HG03196 (cell line): Measurements from ENCODE around the gene LINGO1.
A peak's percentile ranks its signal among the peaks of the same experiment; 100 is the strongest.

Source experiments
- ATAC-seq: cut with Tn5 transposase; IDR thresholded peaks from one replicate; pipeline ENCODE4 v1.9.1; 2021; ENCODE audit not compliant: unreplicated experiment

Gene LINGO1

GRCh38 chr15:77633134-77633912 is 611 bp upstream of the LINGO1 start:
- ATAC-seq, result peak; percentile 72

GRCh38 chr15:77631745-77632533 is 773 bp downstream of the LINGO1 start:
- no peak for ATAC-seq

GRCh38 chr15:77630956-77631744 is 1.6 kb downstream of the LINGO1 start:
- ATAC-seq, result no peak

GRCh38 chr15:77630056-77630455 is 2.7 kb downstream of the LINGO1 start:
- ATAC-seq, result no peak

- no peak for ATAC-seq
Measured at GRCh38 chr15:77629070-77630030, 3.4 kb downstream of the LINGO1 start.

- ATAC-seq, result no peak
Measured at GRCh38 chr15:77628010-77628409, 4.7 kb downstream of the LINGO1 start.

GRCh38 chr15:77627581-77627980 is 5.1 kb downstream of the LINGO1 start:
- ATAC-seq, result no peak

GRCh38 chr15:77627067-77627466 is 5.6 kb downstream of the LINGO1 start:
- no peak for ATAC-seq

GRCh38 chr15:77626002-77626401 is 6.7 kb downstream of the LINGO1 start:
- ATAC-seq, result no peak

- no peak for ATAC-seq
Measured at GRCh38 chr15:77625376-77625775, 7.3 kb downstream of the LINGO1 start.

GRCh38 chr15:77624868-77625267 is 7.8 kb downstream of the LINGO1 start:
- no peak for ATAC-seq

- no peak for ATAC-seq
Measured at GRCh38 chr15:77623755-77624524, 8.8 kb downstream of the LINGO1 start.

- no peak for ATAC-seq
Measured at GRCh38 chr15:77622934-77623754, 9.6 kb downstream of the LINGO1 start.

- ATAC-seq, result no peak
Measured at GRCh38 chr15:77622209-77622933, 10.3 kb downstream of the LINGO1 start.

- no peak for ATAC-seq
Measured at GRCh38 chr15:77621847-77622208, 10.9 kb downstream of the LINGO1 start.

GRCh38 chr15:77620960-77621647 is 11.6 kb downstream of the LINGO1 start:
- ATAC-seq, result no peak

GRCh38 chr15:77620297-77620696 is 12.4 kb downstream of the LINGO1 start:
- no peak for ATAC-seq

GRCh38 chr15:77619883-77620282 is 12.8 kb downstream of the LINGO1 start:
- no peak for ATAC-seq
